ENCODE measurements around the gene ARID4A. TPM values are rescaled to one million over a fixed set of nuclear protein-coding genes. Genes with fewer than 3 reads are reported as not detected.
"Not testable (repeated sequence)": the region's sequence is repeated elsewhere in the genome, so short reads cannot be mapped to it uniquely, and the experiment has no call there.

Gene ARID4A
- total and polyA plus RNA-seq, 2 donors (not counting 3 experiments of a cell fraction or from before 2014, with no cell fraction given) = 3.7 to 20.0 TPM

DNA sequence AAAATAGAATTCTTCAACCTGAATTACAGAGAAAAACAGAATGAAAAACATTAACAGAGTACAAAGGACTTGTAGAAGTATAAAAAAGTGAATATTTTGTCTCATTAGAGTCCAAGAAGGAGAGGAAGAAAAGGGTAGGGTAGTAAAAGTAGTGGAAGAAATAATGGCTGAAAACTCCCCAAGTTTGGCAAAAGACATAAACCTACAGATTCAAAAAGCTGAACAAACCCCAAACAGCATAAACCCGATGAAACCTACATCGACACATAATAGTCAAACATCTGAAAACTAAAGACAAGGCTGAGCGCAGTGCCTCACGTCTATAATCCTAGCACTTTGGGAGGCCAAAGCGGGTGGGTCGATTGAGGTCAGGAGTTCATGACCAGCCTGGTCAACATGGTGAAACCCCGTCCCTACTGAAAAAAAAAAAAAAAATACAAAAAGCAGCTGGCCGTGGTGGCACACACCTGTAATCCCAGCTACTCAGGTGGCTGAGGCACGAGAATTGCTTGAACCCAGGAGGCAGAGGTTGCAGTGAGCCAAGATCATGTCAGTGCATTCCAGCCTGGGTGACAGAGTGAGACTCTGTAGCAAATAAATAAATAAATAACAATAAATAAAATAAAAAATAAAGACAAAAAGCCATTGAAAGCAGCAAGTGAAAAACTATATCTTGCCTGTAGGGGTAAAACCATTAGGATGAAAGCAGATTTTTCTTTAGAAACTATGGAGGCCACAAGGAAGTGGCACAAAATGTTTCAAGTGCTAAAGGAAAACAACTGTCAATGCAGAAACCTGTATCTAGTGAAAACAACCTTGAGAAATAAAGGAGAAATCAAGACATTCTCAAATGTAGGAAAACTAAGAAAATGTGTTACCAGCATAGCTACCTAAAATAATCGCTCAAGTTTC is 117.5 kb downstream of the ARID4A start:
- peaks cover 2 to 12% of the 10 kb centered on the region in 2 experiments for H3K36me3 ChIP-seq (ENCODE audit: control insufficient read depth in 2 of 2, extremely low read depth in 1 of 2, insufficient read depth in 2 of 2, low read length in 2 of 2)
- no peaks in the 10 kb centered on the region for H3K9me3 ChIP-seq (replicated peaks; ENCODE audit: control insufficient read depth, insufficient read depth, low read length)
- H3K4me3 ChIP-seq (replicated peaks in 1 of 3; ENCODE audit: insufficient read depth in 1 of 3, low read depth in 1 of 3, low read length in 3 of 3) = no peak overlapping the region
- DNase-seq (ENCODE audit: low read depth, low spot score) (no peak), FAIRE-seq (no peak)
- H3K9ac ChIP-seq (replicated peaks; ENCODE audit: extremely low read depth, insufficient read depth, low read length) = no peak overlapping the region
- H3K79me2 ChIP-seq (ENCODE audit: control insufficient read depth, insufficient read depth, low read length) = peaks cover 40% of the 10 kb centered on the region
- ChIA-PET POLR2A (no interaction called here), CTCF (no interaction called here)
- BruUV-seq (replicated peaks) = no TSS peak
- no peak overlapping the region for H3K4me2 ChIP-seq (ENCODE audit: insufficient read depth, low read length)
- TF ChIP-seq, protein P1, sequence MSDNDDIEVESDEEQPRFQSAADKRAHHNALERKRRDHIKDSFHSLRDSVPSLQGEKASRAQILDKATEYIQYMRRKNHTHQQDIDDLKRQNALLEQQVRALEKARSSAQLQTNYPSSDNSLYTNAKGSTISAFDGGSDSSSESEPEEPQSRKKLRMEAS (IDR thresholded peaks at IDR 0.05; ENCODE audit: insufficient read depth, insufficient read length) = no peak
- no peak for TF ChIP-seq FOS (IDR thresholded peaks at IDR 0.05; ENCODE audit: borderline replicate concordance, insufficient read depth, low read length)
- no peak for TF ChIP-seq POLR2A (IDR thresholded peaks at IDR 0.05; ENCODE audit: low read depth, low read length)
- TF ChIP-seq EZH2 (IDR thresholded peaks at IDR 0.05; ENCODE audit: borderline replicate concordance, low read depth, low read length, severe bottlenecking) = no peak
- TF ChIP-seq, protein P2, sequence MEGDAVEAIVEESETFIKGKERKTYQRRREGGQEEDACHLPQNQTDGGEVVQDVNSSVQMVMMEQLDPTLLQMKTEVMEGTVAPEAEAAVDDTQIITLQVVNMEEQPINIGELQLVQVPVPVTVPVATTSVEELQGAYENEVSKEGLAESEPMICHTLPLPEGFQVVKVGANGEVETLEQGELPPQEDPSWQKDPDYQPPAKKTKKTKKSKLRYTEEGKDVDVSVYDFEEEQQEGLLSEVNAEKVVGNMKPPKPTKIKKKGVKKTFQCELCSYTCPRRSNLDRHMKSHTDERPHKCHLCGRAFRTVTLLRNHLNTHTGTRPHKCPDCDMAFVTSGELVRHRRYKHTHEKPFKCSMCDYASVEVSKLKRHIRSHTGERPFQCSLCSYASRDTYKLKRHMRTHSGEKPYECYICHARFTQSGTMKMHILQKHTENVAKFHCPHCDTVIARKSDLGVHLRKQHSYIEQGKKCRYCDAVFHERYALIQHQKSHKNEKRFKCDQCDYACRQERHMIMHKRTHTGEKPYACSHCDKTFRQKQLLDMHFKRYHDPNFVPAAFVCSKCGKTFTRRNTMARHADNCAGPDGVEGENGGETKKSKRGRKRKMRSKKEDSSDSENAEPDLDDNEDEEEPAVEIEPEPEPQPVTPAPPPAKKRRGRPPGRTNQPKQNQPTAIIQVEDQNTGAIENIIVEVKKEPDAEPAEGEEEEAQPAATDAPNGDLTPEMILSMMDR (IDR thresholded peaks at IDR 0.05; ENCODE audit: extremely low read depth in 1 of 2, insufficient read depth in 1 of 2, low read depth in 1 of 2, low read length in 2 of 2) = no peak
- no peak for TF ChIP-seq GATA2 (IDR thresholded peaks at IDR 0.05; ENCODE audit: insufficient read depth, insufficient read length, low read depth, low read length)
- no peak for TF ChIP-seq POLR2AphosphoS5 (IDR thresholded peaks at IDR 0.05; ENCODE audit: insufficient read depth, low read depth, low read length)
- TF ChIP-seq JUN (IDR thresholded peaks at IDR 0.05; ENCODE audit: borderline replicate concordance, insufficient read depth, insufficient read length, low read depth) = no peak
- TF ChIP-seq MYC (IDR thresholded peaks at IDR 0.05; ENCODE audit: low read depth, low read length) = no peak
- no peak overlapping the region for H3K27ac ChIP-seq (ENCODE audit: insufficient read depth, low read depth, low read length)
- no peak overlapping the region for H2AFZ ChIP-seq (ENCODE audit: low read depth, low read length)
- no peaks in the 10 kb centered on the region for H3K27me3 ChIP-seq (ENCODE audit: control insufficient read depth in 2 of 2, insufficient read depth in 2 of 2, low read length in 2 of 2)
- intact Hi-C loops (cut with micrococcal nuclease) (no loop called here), dilution Hi-C loops (cut with MboI; ENCODE audit: extremely low pct_ligation_motif_present, low sequenced_read_pairs) (no loop called here)
- no peaks in the 10 kb centered on the region for H3K9me1 ChIP-seq (replicated peaks; ENCODE audit: control insufficient read depth, extremely low read depth, insufficient read depth, low read length)
- no peaks in the 10 kb centered on the region for H4K20me1 ChIP-seq (replicated peaks; ENCODE audit: control insufficient read depth, extremely low read depth, insufficient read depth, low read length)
- no peaks in the 10 kb centered on the region for H3K4me1 ChIP-seq (ENCODE audit: control insufficient read depth, extremely low read depth, insufficient read depth, low read length)

DNA sequence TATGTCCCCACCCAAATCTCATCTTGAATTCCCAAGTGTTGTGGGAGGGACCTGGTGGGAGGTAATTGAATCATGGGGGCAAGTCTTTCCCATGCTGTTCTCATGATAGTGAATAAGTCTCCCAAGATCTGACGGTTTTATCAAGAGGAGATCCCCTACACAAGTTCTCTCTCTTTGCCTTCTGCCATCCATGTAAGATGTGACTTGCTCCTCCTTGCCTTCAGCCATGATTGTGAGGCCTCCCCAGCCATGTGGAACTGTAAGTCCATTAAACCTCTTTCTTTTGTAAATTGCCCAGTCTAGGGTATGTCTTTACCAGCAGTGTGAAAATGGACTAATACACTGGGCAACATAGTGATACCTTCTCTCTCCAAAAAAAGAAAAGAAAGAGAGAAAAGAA is 118.6 kb downstream of the ARID4A start:
- H2AFZ ChIP-seq (ENCODE audit: low read depth, low read length); POLR2A ChIA-PET; CTCF ChIA-PET; H3K9me1 ChIP-seq (replicated peaks; ENCODE audit: control insufficient read depth, extremely low read depth, insufficient read depth, low read length); DNase-seq (ENCODE audit: low read depth, low spot score); H3K9ac ChIP-seq (replicated peaks; ENCODE audit: extremely low read depth, insufficient read depth, low read length); FAIRE-seq; H3K4me1 ChIP-seq (ENCODE audit: control insufficient read depth, extremely low read depth, insufficient read depth, low read length); H4K20me1 ChIP-seq (replicated peaks; ENCODE audit: control insufficient read depth, extremely low read depth, insufficient read depth, low read length); H3K27me3 ChIP-seq (ENCODE audit: control insufficient read depth in 2 of 2, insufficient read depth in 2 of 2, low read length in 2 of 2); BruUV-seq (replicated peaks); H3K4me3 ChIP-seq (replicated peaks in 1 of 3; ENCODE audit: insufficient read depth in 1 of 3, low read depth in 1 of 3, low read length in 3 of 3); H3K27ac ChIP-seq (ENCODE audit: insufficient read depth, low read depth, low read length); H3K9me3 ChIP-seq (replicated peaks; ENCODE audit: control insufficient read depth, insufficient read depth, low read length); intact Hi-C loops (cut with micrococcal nuclease); dilution Hi-C loops (cut with MboI; ENCODE audit: extremely low pct_ligation_motif_present, low sequenced_read_pairs); H3K4me2 ChIP-seq (ENCODE audit: insufficient read depth, low read length): not testable (repeated sequence)
- Histone ChIP-seq H3K79me2 (ENCODE audit: control insufficient read depth, insufficient read depth, low read length) (peaks cover 44% of the 10 kb centered on the region), H3K36me3 (ENCODE audit: control insufficient read depth in 2 of 2, extremely low read depth in 1 of 2, insufficient read depth in 2 of 2, low read length in 2 of 2) (peaks cover 2 to 16% of the 10 kb centered on the region in 2 experiments)

Data from endothelial cell of umbilical vein (primary cell).